Bronchial epithelial cell (primary cell): ENCODE results near the gene FAM163A. TPM values are rescaled to one million over a fixed set of nuclear protein-coding genes. Genes with fewer than 3 reads are reported as not detected.

Experiments used
- DNase-seq: peaks from one replicate; pipeline ENCODE4 v3.0.0-alpha.2; 2010; ENCODE audit warnings: low read depth
- FAIRE-seq: peaks from 2 replicates; lab custom pipeline; 2011; peaks lifted over from hg19 to GRCh38; lab: Jason Lieb, UNC
- H3K27me3 ChIP-seq: 2 replicates; pipeline ENCODE4 v1.5.1; 2011; ENCODE audit warnings: low read length; ENCODE audit not compliant: control insufficient read depth, insufficient read depth
- H3K36me3 ChIP-seq: 2 replicates; pipeline ENCODE4 v1.5.1; 2011; ENCODE audit warnings: low read length; ENCODE audit not compliant: control insufficient read depth, insufficient read depth
- H3K4me3 ChIP-seq: 2 replicates; pipeline ENCODE4 v1.5.1; 2011; ENCODE audit warnings: mild to moderate bottlenecking, low read depth, low read length, control low read depth
- CTCF ChIP-seq: IDR thresholded peaks from 2 replicates; pipeline ENCODE4 v1.5.1; 2011; ENCODE audit warnings: mild to moderate bottlenecking, moderate library complexity, low read length, control low read depth, inconsistent platforms; ENCODE audit not compliant: insufficient read depth, severe bottlenecking
- total RNA-seq: library from RNA; depleted of rRNA; stranded (reverse); fragments of >200 nt; gene quantifications from 2 replicates; pipeline ENCODE4 v1.2.1, GENCODE V29; 2014

FAM163A gene
- total RNA-seq, 1 donor from 2014 or later, result not detected

- Histone ChIP-seq H3K4me3 (no peak overlapping the region), H3K36me3 (peaks cover 12% of the 10 kb centered on the region), H3K27me3 (no peaks in the 10 kb centered on the region)
- FAIRE-seq, result no peak
- TF ChIP-seq CTCF, result no peak
- DNase-seq, result no peak
These were observed 117.6 kb downstream of the FAM163A start for GRCh38 chr1:179860652-179861051.

GRCh38 chr1:179865377-179865776, 122.3 kb downstream of the FAM163A start:
- no peak for TF ChIP-seq CTCF
- Histone ChIP-seq H3K4me3 (no peak overlapping the region), H3K27me3 (no peaks in the 10 kb centered on the region), H3K36me3 (peaks cover 10% of the 10 kb centered on the region)
- DNase-seq, result no peak
- FAIRE-seq, result no peak

Other genes with a start within 250 kb of the FAM163A start
- not detected in 2 replicates for gene NPHS2, start 167.3 kb upstream of the FAM163A start, total RNA-seq
- not detected in 2 replicates for gene TDRD5, start 151.5 kb upstream of the FAM163A start, total RNA-seq
- gene TOR1AIP2, start 134.5 kb downstream of the FAM163A start, total RNA-seq, result 48.8 and 64.2 TPM in 2 replicates
- gene TOR1AIP1, start 139.0 kb downstream of the FAM163A start, total RNA-seq, result 16.1 and 26.4 TPM in 2 replicates
- 31.1 and 39.6 TPM in 2 replicates for gene CEP350, start 211.5 kb downstream of the FAM163A start, total RNA-seq